Measurements from ENCODE around the gene KIF12. TPM values are rescaled to one million over a fixed set of nuclear protein-coding genes. Genes with fewer than 3 reads are reported as not detected.

Gene KIF12
- total and polyA plus RNA-seq, 2 of the 8 experiments (the other 6 are each of a cell fraction or from before 2014, with no cell fraction given) = 2.9 to 3.9 TPM

DNA sequence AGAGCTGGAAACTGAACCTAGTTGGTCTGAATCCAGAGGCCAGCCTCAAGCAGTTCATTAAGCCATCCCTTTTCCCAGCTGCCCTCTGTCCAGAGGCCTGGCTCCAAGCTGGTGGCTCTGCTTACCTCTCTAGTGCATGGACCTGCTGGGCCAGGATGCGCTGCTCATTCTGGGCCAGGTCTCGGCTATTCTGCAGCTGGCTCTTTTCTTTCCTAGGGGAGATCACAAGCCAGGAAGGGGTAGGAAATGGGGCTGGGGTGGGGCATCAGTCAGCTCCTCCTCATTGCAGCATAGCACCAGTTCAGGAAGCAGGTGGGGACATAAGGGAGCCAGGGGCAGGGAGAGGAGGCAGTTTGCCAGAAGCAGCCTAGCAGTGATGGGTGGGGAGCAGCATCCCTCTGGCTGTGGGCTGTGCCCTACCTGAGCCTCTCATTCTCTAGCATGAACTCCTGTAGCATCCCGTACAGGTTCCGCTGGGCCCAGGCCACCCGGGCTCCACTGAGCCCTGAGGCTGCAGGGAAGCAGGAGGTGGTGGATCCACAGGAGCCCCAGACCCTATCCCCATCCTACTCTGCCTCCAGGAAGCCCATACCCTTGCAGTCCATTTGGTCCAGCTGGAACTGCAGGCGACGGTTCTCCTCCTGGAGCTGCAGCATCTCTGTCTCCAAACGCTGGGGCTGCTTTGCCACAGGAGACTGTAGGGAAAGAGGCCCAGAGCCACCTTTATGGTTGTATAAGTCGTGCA is 5.2 kb downstream of the KIF12 start:
- Histone ChIP-seq H2BK5ac (ENCODE audit: low read depth, low read length) (no peak overlapping the region), H2AFZ (ENCODE audit: low read length) (no peak overlapping the region), H3K79me2 (ENCODE audit: control insufficient read depth in 1 of 2, insufficient read depth in 2 of 2, low read length in 2 of 2) (no peaks in the 10 kb centered on the region), H2BK20ac (ENCODE audit: low read length) (no peak overlapping the region), H4K91ac (replicated peaks; ENCODE audit: insufficient read length, low read length) (no peak overlapping the region), H3K9me3 (ENCODE audit: insufficient read depth in 2 of 2, low read depth in 1 of 2, low read length in 1 of 2) (no peaks in the 10 kb centered on the region), H4K20me1 (replicated peaks in 1 of 2; ENCODE audit: control insufficient read depth in 1 of 2, insufficient read depth in 2 of 2, low read length in 2 of 2) (no peaks in the 10 kb centered on the region), H3K27ac (ENCODE audit: low read depth, low read length) (no peak overlapping the region), H3K4me3 (ENCODE audit: extremely low read depth in 1 of 4, insufficient read depth in 2 of 4, low read depth in 3 of 4, low read length in 4 of 4) (no peak overlapping the region), H3K14ac (ENCODE audit: insufficient read length) (no peak overlapping the region), H3K4me1 (replicated peaks in 1 of 4; ENCODE audit: control insufficient read depth in 3 of 4, insufficient read depth in 4 of 4, low read length in 3 of 4) (peaks cover 0 to 6% (median 3%) of the 10 kb centered on the region in 4 experiments; a peak in 6 of 7 replicates), H3K56ac (replicated peaks; ENCODE audit: insufficient read length, low read depth, low read length) (no peak overlapping the region), H4K8ac (ENCODE audit: extremely low read depth, insufficient read depth, low read length) (no peak overlapping the region), H3K4me2 (ENCODE audit: insufficient read depth in 1 of 2, low read depth in 2 of 2, low read length in 2 of 2) (no peak overlapping the region), H3K36me3 (ENCODE audit: control insufficient read depth in 2 of 4, insufficient read depth in 4 of 4, low read length in 3 of 4) (no peaks in the 10 kb centered on the region), H2BK12ac (ENCODE audit: low read depth, low read length) (no peak overlapping the region), H2BK120ac (replicated peaks; ENCODE audit: low read depth, low read length) (no peak overlapping the region), H3K79me1 (ENCODE audit: low read depth, low read length) (no peaks in the 10 kb centered on the region), H3K4ac (replicated peaks; ENCODE audit: insufficient read length, low read depth, low read length) (no peak overlapping the region), H3K23ac (ENCODE audit: insufficient read length) (no peak overlapping the region), H4K5ac (ENCODE audit: insufficient read length, low read depth, low read length) (no peak overlapping the region), H3K27me3 (replicated peaks in 1 of 4; ENCODE audit: control insufficient read depth in 3 of 4, extremely low read depth in 1 of 4, insufficient read depth in 3 of 4, low read length in 3 of 4) (peaks cover under 1 to 15% (median 7%) of the 10 kb centered on the region in 4 experiments; a peak in 6 of 7 replicates), H3K18ac (ENCODE audit: extremely low read depth, low read length) (no peak overlapping the region), H3K23me2 (ENCODE audit: low read depth, low read length) (peaks cover 3% of the 10 kb centered on the region; the same call in 1 of the 2 replicates), H3K9ac (replicated peaks in 1 of 4; ENCODE audit: extremely low read depth in 1 of 4, low read depth in 3 of 4, low read length in 3 of 4) (no peak overlapping the region), H2AK5ac (ENCODE audit: low read depth, low read length) (no peak overlapping the region), H2BK15ac (ENCODE audit: low read length) (no peak overlapping the region)
- 87% methylated on average over 9 of the region's 9 CpGs; no CpG with 5 or more reads in 1 of the 2 experiments for WGBS, 2 experiments (ENCODE audit: extremely low coverage in 1 of 2, insufficient coverage in 1 of 2, insufficient read length in 1 of 2, insufficient replicate concordance in 2 of 2, low coverage in 1 of 2, low lambda C conversion rate in 2 of 2, missing lambda C conversion rate in 1 of 2)
- FAIRE-seq (no peak), DNase-seq (ENCODE audit: low read depth in 1 of 2, low spot score in 2 of 2) (no peak)
- ChIA-PET CTCF (ENCODE audit: partially characterized antibody) (interaction anchor here (0.5 to 5.9 kb wide), 9 partner anchors 12 to 199 kb away, joined by 3 to 144 read pairs (median 4); partner anchors contain the start of gene AMBP), POLR2A (ENCODE audit: partially characterized antibody) (interaction anchor here (1.0 to 1.8 kb wide), 2 partner anchors 10 to 292 kb away, joined by 4 to 6 read pairs; no protein-coding TSS in a partner anchor)
- TF ChIP-seq, protein P1, sequence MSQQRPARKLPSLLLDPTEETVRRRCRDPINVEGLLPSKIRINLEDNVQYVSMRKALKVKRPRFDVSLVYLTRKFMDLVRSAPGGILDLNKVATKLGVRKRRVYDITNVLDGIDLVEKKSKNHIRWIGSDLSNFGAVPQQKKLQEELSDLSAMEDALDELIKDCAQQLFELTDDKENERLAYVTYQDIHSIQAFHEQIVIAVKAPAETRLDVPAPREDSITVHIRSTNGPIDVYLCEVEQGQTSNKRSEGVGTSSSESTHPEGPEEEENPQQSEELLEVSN (IDR thresholded peaks at IDR 0.05) = no peak
- TF ChIP-seq EP300 (IDR thresholded peaks at IDR 0.05; ENCODE audit: borderline replicate concordance in 1 of 2, low read depth in 2 of 2, low read length in 2 of 2) (no peak), FOSL1 (IDR thresholded peaks at IDR 0.05; ENCODE audit: insufficient read depth, low read depth, low read length) (no peak), CBX5 (IDR thresholded peaks at IDR 0.05; ENCODE audit: low read depth, low read length) (no peak), ASH2L (IDR thresholded peaks at IDR 0.05; ENCODE audit: low read length) (no peak), TCF12 (IDR thresholded peaks at IDR 0.05; ENCODE audit: low read depth, low read length) (no peak)
- TF ChIP-seq, protein P2, sequence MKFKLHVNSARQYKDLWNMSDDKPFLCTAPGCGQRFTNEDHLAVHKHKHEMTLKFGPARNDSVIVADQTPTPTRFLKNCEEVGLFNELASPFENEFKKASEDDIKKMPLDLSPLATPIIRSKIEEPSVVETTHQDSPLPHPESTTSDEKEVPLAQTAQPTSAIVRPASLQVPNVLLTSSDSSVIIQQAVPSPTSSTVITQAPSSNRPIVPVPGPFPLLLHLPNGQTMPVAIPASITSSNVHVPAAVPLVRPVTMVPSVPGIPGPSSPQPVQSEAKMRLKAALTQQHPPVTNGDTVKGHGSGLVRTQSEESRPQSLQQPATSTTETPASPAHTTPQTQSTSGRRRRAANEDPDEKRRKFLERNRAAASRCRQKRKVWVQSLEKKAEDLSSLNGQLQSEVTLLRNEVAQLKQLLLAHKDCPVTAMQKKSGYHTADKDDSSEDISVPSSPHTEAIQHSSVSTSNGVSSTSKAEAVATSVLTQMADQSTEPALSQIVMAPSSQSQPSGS (IDR thresholded peaks at IDR 0.05; ENCODE audit: low read length) = no peak
- TF ChIP-seq, protein P3, sequence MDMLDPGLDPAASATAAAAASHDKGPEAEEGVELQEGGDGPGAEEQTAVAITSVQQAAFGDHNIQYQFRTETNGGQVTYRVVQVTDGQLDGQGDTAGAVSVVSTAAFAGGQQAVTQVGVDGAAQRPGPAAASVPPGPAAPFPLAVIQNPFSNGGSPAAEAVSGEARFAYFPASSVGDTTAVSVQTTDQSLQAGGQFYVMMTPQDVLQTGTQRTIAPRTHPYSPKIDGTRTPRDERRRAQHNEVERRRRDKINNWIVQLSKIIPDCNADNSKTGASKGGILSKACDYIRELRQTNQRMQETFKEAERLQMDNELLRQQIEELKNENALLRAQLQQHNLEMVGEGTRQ (IDR thresholded peaks at IDR 0.05; ENCODE audit: low read length) = no peak

Measured in H1 (cell line).